AG10803 (cell line): ENCODE data around the gene ACTL8.

Source experiments
- DNase-seq: peaks from one replicate; pipeline ENCODE4 v3.0.0; 2010; ENCODE audit warnings: low read depth
- H3K4me3 ChIP-seq: 2 replicates; pipeline ENCODE4 v1.5.1; 2011; ENCODE audit warnings: mild to moderate bottlenecking, low read length, control low read depth
- TF ChIP-seq, protein P1 (sequence below): conservative IDR thresholded peaks from 2 replicates; pipeline ENCODE4 v1.5.1; 2011; ENCODE audit warnings: mild to moderate bottlenecking, low read length, control low read depth, inconsistent platforms

The ACTL8 gene

DNA sequence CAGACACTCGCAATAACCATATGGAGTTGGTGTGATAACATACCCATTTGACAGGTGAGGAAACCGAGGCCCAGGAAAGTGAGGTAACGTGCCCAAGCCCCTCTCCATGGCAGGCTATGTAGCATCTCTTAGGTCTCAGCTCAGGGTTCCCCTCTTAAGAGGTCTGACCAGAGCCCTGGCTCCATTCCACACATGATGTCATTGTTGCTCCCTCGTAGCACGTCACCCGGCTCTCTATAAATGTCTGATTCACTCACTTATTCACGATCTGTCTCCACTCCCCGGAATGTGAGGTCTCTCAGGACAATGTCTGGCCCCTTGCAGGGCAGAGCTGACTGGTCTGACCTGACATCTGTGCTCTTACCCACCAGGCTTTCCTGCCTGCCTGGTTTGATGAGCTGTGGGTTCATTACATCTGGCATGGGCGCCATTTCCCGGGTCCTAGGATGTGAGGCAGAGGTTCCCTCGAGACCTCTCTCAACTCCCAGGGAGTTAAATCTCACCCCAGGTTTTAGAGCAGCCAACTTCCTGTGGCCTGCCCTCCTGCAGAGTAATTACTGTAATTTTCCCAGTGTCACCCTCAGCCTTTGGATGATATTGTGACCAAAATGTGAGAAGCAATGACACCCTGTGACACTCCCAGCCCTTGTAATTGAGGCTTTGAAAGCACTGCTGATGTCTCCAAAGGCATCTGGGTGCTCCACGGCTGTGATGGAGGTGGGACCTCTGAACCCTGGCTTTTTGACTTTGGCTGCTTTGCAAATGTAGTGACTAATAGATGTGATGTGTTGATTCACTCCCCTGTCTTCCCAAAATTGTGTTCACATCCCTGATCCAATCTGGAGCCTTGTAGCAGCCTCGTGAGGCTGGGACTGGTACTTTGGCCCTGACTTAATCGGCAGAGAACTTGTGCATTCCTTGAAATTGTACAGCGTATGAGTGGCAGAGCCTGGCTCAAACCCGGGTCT, 10.6 kb downstream of the ACTL8 start:
- DNase-seq: peak; percentile 89
- TF ChIP-seq, protein P1, sequence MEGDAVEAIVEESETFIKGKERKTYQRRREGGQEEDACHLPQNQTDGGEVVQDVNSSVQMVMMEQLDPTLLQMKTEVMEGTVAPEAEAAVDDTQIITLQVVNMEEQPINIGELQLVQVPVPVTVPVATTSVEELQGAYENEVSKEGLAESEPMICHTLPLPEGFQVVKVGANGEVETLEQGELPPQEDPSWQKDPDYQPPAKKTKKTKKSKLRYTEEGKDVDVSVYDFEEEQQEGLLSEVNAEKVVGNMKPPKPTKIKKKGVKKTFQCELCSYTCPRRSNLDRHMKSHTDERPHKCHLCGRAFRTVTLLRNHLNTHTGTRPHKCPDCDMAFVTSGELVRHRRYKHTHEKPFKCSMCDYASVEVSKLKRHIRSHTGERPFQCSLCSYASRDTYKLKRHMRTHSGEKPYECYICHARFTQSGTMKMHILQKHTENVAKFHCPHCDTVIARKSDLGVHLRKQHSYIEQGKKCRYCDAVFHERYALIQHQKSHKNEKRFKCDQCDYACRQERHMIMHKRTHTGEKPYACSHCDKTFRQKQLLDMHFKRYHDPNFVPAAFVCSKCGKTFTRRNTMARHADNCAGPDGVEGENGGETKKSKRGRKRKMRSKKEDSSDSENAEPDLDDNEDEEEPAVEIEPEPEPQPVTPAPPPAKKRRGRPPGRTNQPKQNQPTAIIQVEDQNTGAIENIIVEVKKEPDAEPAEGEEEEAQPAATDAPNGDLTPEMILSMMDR: 0 out of 2 replicates have a peak, but pooled peaks have one; percentile 12
- H3K4me3 ChIP-seq: no peak overlapping the region

DNA sequence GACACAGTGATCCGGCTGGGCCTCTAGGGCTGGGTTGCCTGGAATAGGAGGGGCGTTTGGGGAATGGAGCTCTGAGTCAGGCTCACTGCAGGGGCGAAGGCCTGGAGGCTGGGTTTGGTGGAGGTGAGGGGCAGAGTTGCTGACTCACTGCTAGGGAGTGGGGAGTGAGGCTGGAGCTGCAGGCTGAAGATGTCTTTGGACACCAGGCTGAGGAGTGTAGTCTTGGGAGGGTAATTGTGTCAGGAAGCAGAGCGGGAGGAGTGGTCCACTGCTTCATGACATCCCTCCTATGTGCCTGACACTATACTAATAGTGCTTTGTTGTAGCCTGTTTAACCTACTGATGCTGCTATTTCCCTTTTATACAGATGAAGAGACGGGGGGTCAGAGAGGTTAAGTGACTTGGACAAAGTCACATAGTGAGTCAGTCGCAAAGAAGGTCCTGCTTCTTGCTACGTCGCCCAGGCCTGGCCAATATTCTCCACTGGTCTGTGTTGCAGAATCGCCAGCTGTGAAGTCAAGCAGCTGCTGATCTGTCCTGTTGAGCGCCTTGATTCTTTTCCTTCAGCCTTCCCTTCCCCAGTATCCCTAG, 13.6 kb downstream of the ACTL8 start:
- peak; percentile 60 for DNase-seq
- TF ChIP-seq, protein P1: no peak
- no peak overlapping the region for H3K4me3 ChIP-seq

DNA sequence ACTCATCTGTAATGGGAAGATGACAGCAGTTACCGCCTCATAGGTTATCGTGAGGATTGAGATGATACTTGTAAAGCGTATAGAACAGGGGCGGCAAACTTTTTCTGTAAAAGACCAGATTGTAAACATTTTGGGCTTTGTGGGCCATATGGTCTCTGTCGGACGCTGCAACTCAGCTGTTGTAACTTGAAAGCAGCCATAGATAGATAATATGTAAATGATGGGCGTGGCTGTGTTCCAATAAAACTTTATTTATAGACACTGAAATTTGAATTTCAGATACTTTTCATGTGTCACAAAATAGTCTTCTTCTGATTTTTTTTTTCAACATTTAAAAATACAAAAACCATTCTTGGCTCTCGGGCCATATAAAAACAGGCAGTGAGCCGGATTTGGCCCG, 15.8 kb downstream of the ACTL8 start:
- TF ChIP-seq, protein P1: no peak
- DNase-seq: no peak
- no peak overlapping the region for H3K4me3 ChIP-seq

DNA sequence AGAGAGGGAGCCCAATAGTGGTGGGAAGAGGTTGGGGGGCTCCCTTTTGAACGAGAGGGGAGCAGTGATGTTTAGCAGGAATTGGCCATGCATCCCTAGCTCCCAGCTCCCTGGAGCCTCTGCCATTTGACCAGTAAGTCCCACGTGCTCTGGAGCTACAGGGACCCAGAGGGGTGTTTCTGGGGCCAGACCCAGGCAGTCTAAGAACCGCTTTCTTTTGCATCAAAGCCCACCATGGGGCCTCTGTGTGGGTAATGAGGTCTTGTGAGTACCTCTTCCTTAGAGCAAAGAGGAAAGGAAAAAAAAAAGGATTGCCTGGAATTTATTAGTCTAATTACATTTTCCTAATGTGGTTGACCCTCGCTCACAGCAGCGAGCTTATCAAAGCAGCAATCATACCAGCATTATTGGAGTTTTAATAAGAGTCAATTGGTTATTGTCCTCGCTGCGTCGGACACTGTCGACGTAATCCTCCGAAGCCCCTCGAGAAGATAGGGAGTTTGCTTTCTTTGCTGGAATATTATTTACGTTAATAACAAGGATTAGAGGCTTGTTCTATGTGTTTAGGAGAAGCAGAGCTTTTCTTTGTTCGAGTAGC, 17.6 kb downstream of the ACTL8 start:
- no peak overlapping the region for H3K4me3 ChIP-seq
- TF ChIP-seq, protein P1: no peak
- DNase-seq: no peak

DNA sequence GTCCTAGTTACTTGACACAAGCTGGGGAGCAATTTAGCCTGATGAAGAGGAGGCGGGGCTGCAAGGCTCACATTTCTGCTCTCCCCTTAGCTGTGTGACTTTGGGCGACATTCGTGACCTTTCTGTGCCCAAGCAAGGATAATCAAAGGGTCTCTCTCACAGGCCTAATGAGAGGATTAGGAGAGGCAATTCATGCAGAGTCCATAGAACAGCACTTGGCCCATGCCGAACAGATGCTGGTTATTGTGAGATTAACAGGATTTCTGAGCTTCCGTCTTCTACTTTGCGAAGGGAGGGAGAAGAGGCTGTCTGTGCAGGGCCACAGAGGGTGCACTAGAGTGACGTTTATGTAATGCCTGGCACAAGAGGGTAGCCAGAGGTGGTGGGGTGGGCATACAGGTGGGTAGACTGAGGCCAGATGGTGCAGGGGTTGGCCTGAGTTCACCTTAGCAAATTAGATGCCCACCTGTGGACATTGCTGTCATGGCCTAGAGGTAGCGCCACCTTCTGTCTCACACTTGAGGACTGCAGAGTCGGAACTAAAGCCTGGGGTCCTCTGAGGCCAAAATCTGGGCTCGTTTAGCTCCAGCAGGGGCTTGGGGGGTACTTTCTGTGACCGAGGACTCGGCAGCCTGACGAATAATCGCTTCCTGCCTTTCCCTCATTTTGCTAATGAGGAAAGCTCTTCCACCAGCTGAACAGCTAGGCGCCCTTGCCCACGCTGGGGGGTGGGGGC, 18.6 kb downstream of the ACTL8 start:
- no peak for DNase-seq
- H3K4me3 ChIP-seq: no peak overlapping the region
- TF ChIP-seq, protein P1: no peak

DNA sequence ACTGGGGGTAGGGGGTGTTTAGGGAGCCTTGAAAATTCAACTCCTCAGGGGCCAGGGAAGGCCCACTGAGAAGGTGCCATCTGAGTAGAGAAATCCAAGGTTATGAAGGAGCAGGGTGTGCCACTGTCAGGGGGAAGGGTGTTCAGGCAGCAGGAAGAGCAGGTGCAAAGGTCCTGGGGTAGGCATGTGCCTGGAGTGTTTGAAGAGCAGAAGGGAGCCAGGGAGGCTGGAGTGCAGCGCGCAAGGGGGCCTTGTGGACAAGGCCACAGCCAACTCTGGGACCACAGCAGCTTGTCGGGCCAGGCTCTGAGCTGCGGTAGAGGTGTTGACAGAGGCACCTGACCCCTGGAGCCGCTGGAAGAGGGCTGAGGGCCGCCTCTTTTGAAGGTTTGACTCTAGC, 19.3 kb downstream of the ACTL8 start:
- no peak overlapping the region for H3K4me3 ChIP-seq
- DNase-seq: no peak
- TF ChIP-seq, protein P1: no peak
